Measurements from ENCODE around the gene MGAM2.

The MGAM2 gene

DNA sequence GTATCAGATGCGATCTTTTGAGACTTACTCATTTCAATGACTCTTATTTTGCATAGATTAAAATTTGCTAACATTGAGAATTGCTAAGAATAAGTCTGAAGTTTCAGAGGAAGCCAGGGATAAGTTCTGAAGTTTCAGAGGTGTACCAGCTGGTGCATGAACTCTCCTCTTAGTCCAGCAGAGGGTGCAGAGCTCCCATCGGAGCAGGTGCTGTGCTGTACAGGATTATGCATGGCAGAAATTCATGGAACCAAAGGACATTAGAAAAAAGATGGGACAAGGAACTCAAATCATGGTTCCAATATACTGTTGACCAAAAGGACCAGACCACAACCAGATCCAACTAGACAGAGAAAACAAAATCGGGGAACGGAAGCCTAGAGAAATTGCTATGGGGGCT is 41.9 kb downstream of the MGAM2 start:
- Histone ChIP-seq H3K4me3 (ENCODE audit: low read length) (no peak overlapping the region), H3K27me3 (ENCODE audit: control insufficient read depth, insufficient read depth, low read length) (no peaks in the 10 kb centered on the region), H3K9me3 (ENCODE audit: control insufficient read depth, low read length) (no peaks in the 10 kb centered on the region), H3K9ac (ENCODE audit: low read length) (no peak overlapping the region), H3K4me1 (ENCODE audit: control insufficient read depth, insufficient read depth, low read length) (peaks cover 16% of the 10 kb centered on the region), H3K36me3 (ENCODE audit: control insufficient read depth, insufficient read depth, low read length) (no peaks in the 10 kb centered on the region)

DNA sequence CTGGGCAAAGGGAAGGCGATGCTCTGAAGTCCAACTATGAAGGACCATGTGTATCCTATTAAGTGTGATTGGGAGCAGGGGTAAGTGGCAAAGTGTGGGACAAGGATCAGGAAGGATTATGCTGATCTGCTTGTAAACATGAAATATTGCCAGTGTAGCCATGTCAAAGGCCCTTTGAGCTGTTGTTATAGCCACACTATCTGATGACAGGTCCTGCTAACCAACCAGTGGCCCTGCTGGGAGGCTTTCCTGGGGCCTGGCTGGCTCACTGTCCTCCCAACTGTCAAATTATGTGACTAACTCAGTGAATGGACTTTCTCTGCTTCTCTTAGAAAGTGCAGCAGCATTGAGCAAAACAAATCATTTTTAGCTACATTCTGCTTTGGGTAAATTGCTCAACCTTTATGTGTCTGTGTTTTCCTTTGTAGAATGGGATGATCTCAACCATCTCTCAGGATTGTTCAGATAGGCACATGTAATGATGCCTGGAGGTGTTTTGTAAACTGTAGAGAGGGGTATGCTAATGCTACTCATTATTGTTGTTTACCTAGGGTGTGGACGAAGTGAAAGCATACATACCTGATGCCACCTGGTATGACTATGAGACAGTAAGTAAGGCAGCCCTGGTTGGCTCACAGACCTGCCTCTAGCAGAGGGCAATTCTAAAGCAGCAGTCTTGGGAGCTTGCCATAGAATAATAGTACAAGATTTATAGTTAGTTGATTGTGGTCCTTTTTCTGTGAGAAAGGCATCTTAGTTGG is 47.4 kb downstream of the MGAM2 start:
- Histone ChIP-seq H3K27me3 (ENCODE audit: control insufficient read depth, insufficient read depth, low read length) (no peaks in the 10 kb centered on the region), H3K9me3 (ENCODE audit: control insufficient read depth, low read length) (no peaks in the 10 kb centered on the region), H3K4me1 (ENCODE audit: control insufficient read depth, insufficient read depth, low read length) (peaks cover 6% of the 10 kb centered on the region), H3K36me3 (ENCODE audit: control insufficient read depth, insufficient read depth, low read length) (no peaks in the 10 kb centered on the region), H3K9ac (ENCODE audit: low read length) (no peak overlapping the region), H3K4me3 (ENCODE audit: low read length) (no peak overlapping the region)

DNA sequence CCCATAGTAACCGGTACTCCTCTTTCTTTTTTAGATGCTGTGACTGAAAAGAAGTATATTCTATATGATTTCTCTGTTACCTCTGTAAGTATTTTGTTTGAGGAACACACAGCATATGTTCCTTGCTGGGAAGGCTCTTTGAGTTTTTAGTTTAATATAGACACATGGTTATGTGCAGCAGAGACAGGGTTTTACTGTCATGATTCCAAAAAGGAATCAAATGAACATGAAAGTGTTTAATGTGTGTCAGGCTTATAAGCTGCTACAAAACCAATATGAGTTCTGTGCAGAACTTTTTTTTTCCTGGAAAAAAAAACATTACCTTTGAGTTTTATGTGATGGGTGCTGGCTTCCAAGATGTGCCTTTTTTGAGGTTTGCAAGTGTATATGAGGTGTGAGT is 50.4 kb downstream of the MGAM2 start:
- H3K9me3 ChIP-seq (ENCODE audit: control insufficient read depth, low read length): no peaks in the 10 kb centered on the region
- no peaks in the 10 kb centered on the region for H3K36me3 ChIP-seq (ENCODE audit: control insufficient read depth, insufficient read depth, low read length)
- H3K4me3 ChIP-seq (ENCODE audit: low read length): no peak overlapping the region
- H3K4me1 ChIP-seq (ENCODE audit: control insufficient read depth, insufficient read depth, low read length): peaks cover 6% of the 10 kb centered on the region
- H3K9ac ChIP-seq (ENCODE audit: low read length): no peak overlapping the region
- no peaks in the 10 kb centered on the region for H3K27me3 ChIP-seq (ENCODE audit: control insufficient read depth, insufficient read depth, low read length)

DNA sequence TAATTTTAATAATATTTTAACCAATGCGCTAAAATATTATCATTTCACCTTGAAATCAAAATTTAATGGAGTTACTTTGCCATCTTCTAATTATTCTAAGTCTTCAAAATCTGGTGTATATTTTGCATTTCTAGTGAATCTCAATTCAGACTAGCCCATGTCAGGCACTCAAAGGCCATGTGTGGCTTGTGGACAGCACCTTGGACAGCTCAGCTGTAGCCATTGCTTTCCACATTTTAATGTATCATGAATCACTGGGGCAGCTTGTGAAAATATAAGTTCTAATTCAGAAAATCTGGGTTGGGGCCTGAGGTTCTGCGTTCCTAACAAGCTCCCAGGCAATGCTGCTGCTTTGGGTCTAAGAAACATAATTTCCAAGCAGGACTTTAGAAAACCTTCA is 57.2 kb downstream of the MGAM2 start:
- no peaks in the 10 kb centered on the region for H3K36me3 ChIP-seq (ENCODE audit: control insufficient read depth, insufficient read depth, low read length)
- H3K4me1 ChIP-seq (ENCODE audit: control insufficient read depth, insufficient read depth, low read length): no peaks in the 10 kb centered on the region

DNA sequence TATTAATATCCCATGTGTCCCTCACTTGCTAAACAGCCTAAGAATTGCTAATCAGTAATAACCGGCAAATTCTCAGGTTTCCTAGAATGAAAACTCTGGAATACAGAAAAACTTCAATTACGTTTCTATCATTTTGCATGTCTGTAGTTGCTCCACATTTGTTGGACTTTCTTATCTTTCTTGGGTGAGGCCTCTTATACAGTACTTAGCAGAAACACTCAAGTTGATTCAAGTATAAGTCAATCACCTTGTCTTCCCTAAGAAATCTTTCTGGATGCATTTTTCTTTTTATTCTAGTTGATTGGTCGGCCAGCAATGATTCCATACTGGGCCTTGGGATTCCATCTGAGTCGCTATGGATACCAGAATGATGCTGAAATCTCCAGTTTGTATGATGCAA is 61.4 kb downstream of the MGAM2 start:
- Histone ChIP-seq H3K9me3 (ENCODE audit: control insufficient read depth, low read length) (no peaks in the 10 kb centered on the region), H3K4me3 (ENCODE audit: low read length) (no peak overlapping the region), H3K9ac (ENCODE audit: low read length) (no peak overlapping the region), H3K36me3 (ENCODE audit: control insufficient read depth, insufficient read depth, low read length) (no peaks in the 10 kb centered on the region), H3K27me3 (ENCODE audit: control insufficient read depth, insufficient read depth, low read length) (no peaks in the 10 kb centered on the region), H3K4me1 (ENCODE audit: control insufficient read depth, insufficient read depth, low read length) (no peaks in the 10 kb centered on the region)

More for the DNA sequence above, 57.2 kb downstream of the MGAM2 start:
- Histone ChIP-seq H3K27me3 (ENCODE audit: control insufficient read depth, insufficient read depth, low read length) (no peaks in the 10 kb centered on the region), H3K4me3 (ENCODE audit: low read length) (no peak overlapping the region), H3K9ac (ENCODE audit: low read length) (no peak overlapping the region), H3K9me3 (ENCODE audit: control insufficient read depth, low read length) (no peaks in the 10 kb centered on the region)

DNA sequence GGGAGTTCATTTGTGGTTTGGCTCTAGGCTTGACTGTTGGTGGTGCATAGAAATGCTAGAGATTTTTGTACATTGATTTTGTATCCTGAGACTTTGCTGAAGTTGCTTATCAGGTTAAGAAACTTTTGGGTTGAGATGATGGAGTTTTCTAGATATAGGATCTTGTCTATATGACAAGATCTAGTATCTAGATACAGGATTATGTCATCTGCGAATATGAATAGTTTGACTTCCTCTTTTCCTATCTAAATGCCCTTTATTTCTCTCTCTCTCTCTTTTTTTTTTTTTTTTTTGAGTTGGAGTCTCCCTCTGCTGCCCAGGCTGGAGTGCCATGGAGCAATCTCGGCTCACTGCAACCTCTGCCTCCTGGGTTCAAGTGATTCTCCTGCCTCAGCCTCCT is 62.9 kb downstream of the MGAM2 start:
- Histone ChIP-seq H3K9ac (ENCODE audit: low read length) (no peak overlapping the region), H3K27me3 (ENCODE audit: control insufficient read depth, insufficient read depth, low read length) (no peaks in the 10 kb centered on the region), H3K4me1 (ENCODE audit: control insufficient read depth, insufficient read depth, low read length) (no peaks in the 10 kb centered on the region), H3K36me3 (ENCODE audit: control insufficient read depth, insufficient read depth, low read length) (no peaks in the 10 kb centered on the region), H3K4me3 (ENCODE audit: low read length) (no peak overlapping the region), H3K9me3 (ENCODE audit: control insufficient read depth, low read length) (no peaks in the 10 kb centered on the region)

DNA sequence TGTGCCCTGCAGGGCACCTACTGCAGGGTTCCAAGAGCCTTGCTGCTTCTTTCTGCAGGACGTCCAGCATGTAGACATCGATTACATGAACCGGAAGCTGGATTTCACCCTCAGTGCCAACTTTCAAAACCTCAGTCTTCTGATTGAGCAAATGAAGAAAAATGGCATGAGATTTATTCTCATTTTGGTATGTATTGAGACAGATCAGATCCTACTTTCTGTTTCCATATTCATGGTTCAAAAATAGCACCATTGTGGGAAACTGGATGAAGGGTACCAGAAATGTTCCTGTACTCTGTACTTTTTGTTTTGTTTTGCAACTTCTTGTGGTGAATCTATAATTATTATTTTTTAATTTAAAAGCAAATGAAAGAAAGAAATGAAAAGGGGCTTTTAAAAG is 64.1 kb downstream of the MGAM2 start:
- H3K9ac ChIP-seq (ENCODE audit: low read length): no peak overlapping the region
- no peak overlapping the region for H3K4me3 ChIP-seq (ENCODE audit: low read length)
- no peaks in the 10 kb centered on the region for H3K27me3 ChIP-seq (ENCODE audit: control insufficient read depth, insufficient read depth, low read length)
- H3K9me3 ChIP-seq (ENCODE audit: control insufficient read depth, low read length): no peaks in the 10 kb centered on the region
- H3K4me1 ChIP-seq (ENCODE audit: control insufficient read depth, insufficient read depth, low read length): no peaks in the 10 kb centered on the region
- no peaks in the 10 kb centered on the region for H3K36me3 ChIP-seq (ENCODE audit: control insufficient read depth, insufficient read depth, low read length)

DNA sequence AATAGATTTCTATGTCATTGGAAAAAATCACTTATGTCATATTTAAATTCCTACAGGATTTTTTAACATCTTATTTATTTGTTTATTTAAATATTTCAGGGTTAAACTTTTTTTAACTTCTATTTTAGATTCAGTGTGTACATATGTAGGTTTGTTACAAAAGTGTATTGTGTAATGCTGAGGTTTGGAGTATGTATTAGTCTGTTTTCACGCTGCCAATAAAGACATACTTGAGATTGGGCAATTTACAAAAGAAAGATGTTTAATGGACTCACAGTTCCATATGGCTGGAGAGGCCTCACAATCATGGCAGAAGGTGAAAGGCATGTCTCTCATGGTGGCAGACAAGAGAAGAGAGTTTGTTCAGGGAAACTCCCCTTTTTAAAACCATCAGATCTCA is 65.4 kb downstream of the MGAM2 start:
- no peaks in the 10 kb centered on the region for H3K27me3 ChIP-seq (ENCODE audit: control insufficient read depth, insufficient read depth, low read length)
- H3K9ac ChIP-seq (ENCODE audit: low read length): no peak overlapping the region
- no peaks in the 10 kb centered on the region for H3K9me3 ChIP-seq (ENCODE audit: control insufficient read depth, low read length)
- H3K4me3 ChIP-seq (ENCODE audit: low read length): no peak overlapping the region
- no peaks in the 10 kb centered on the region for H3K4me1 ChIP-seq (ENCODE audit: control insufficient read depth, insufficient read depth, low read length)
- no peaks in the 10 kb centered on the region for H3K36me3 ChIP-seq (ENCODE audit: control insufficient read depth, insufficient read depth, low read length)

DNA sequence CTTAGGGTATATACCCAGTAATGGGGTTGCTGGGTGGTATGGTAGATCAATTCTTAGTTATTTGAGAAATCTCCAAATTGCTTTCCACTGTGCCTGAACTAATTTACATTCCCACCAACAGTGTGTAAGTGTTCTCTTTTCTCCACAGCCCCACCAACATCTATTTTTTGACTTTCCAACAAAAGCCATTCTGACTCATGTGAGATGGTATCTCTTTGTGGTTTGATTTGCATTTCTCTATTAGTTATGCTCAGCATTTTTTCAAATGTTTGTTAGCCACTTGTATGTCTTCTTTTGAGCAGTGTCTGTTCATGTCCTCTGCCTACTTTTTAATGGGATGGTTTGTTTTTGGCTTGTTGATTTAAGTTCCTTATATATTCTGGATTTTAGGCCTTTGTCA is 66.4 kb downstream of the MGAM2 start:
- H3K36me3 ChIP-seq (ENCODE audit: control insufficient read depth, insufficient read depth, low read length): no peaks in the 10 kb centered on the region
- H3K4me1 ChIP-seq (ENCODE audit: control insufficient read depth, insufficient read depth, low read length): no peaks in the 10 kb centered on the region
- H3K4me3 ChIP-seq (ENCODE audit: low read length): no peak overlapping the region
- no peaks in the 10 kb centered on the region for H3K27me3 ChIP-seq (ENCODE audit: control insufficient read depth, insufficient read depth, low read length)
- H3K9me3 ChIP-seq (ENCODE audit: control insufficient read depth, low read length): no peaks in the 10 kb centered on the region
- no peak overlapping the region for H3K9ac ChIP-seq (ENCODE audit: low read length)

DNA sequence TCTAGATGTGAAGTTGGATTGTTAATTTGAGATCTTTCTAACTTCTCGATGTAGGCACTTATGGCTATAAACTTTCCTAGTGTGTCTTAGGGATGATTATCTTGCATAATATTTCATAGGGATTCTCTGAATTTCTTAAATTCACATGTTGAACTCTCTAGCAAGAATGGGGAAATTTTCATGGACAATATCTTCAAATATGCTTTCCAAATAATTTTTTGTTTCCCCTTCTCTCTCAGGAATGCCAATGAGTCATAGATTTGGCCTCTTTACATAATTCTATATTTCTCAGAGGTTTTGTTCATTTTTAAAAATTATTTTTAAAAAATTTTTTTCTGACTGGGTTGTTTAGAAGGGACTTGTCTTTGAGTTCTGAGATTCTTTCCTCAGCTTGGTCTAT is 68.9 kb downstream of the MGAM2 start:
- Histone ChIP-seq H3K9ac (ENCODE audit: low read length) (no peak overlapping the region), H3K9me3 (ENCODE audit: control insufficient read depth, low read length) (no peaks in the 10 kb centered on the region), H3K36me3 (ENCODE audit: control insufficient read depth, insufficient read depth, low read length) (no peaks in the 10 kb centered on the region), H3K4me3 (ENCODE audit: low read length) (no peak overlapping the region), H3K27me3 (ENCODE audit: control insufficient read depth, insufficient read depth, low read length) (no peaks in the 10 kb centered on the region), H3K4me1 (ENCODE audit: control insufficient read depth, insufficient read depth, low read length) (no peaks in the 10 kb centered on the region)

DNA sequence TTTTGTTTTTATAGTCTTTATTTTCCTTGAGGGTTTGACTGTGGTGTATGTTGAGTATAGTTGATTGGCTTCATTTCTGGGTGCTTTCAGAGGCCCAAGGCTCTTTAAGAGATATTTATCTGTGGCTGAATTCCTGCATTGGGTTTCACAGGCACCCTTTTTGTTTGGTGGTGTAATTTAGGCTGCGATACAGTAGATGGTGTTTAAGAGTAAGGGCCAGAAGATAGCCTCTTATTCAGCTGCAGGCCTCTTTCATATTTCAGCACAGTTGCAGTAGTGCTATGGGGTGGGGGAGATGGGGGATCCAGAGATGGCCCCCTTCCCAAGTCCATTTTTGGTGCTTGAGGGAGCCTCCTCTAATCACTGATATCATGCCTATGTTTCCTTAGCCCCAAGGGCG is 69.7 kb downstream of the MGAM2 start:
- H3K4me1 ChIP-seq (ENCODE audit: control insufficient read depth, insufficient read depth, low read length): no peaks in the 10 kb centered on the region
- H3K9ac ChIP-seq (ENCODE audit: low read length): no peak overlapping the region
- no peaks in the 10 kb centered on the region for H3K9me3 ChIP-seq (ENCODE audit: control insufficient read depth, low read length)
- no peaks in the 10 kb centered on the region for H3K27me3 ChIP-seq (ENCODE audit: control insufficient read depth, insufficient read depth, low read length)
- no peaks in the 10 kb centered on the region for H3K36me3 ChIP-seq (ENCODE audit: control insufficient read depth, insufficient read depth, low read length)
- H3K4me3 ChIP-seq (ENCODE audit: low read length): no peak overlapping the region

DNA sequence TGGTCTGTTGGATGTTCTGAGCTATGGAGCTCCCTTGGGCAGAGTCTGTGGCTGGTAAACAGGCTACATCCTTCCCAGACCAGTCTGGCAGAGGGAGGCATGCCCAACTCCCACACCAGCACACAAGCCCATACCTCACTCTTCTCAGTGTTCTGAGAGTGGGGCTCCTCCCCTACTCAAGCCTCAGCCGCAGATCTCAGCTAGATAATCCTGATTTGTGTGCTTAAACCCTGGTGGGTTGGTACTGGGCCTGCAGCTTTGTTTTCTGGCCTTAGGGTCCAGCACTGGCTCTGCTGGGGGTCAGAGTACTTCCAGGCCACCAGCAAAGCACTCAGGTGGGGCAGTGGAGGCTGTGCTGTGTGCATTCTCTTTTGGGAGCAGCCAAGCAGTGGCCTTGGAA is 70.4 kb downstream of the MGAM2 start:
- Histone ChIP-seq H3K9me3 (ENCODE audit: control insufficient read depth, low read length) (no peaks in the 10 kb centered on the region), H3K4me3 (ENCODE audit: low read length) (no peak overlapping the region), H3K9ac (ENCODE audit: low read length) (no peak overlapping the region), H3K36me3 (ENCODE audit: control insufficient read depth, insufficient read depth, low read length) (no peaks in the 10 kb centered on the region), H3K4me1 (ENCODE audit: control insufficient read depth, insufficient read depth, low read length) (no peaks in the 10 kb centered on the region), H3K27me3 (ENCODE audit: control insufficient read depth, insufficient read depth, low read length) (no peaks in the 10 kb centered on the region)

DNA sequence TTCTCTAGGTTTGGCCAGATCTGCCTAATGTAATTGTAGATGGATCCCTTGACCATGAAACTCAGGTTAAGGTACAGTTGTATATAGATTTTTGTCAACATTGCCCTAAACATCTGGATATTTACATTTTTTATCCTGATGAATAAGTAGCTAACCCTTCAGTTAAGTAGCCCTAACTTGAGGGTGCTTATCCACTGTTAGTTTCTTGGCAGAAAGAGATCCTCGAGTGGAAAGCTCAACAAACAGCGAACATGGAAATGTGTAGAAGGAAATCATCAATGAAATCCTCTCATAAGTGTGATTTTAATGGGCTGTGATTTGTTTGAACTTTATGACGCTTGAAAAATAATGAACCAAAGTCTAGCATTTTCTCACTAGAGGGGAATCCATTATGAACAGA is 73.6 kb downstream of the MGAM2 start:
- H3K4me3 ChIP-seq (ENCODE audit: low read length): no peak overlapping the region
- H3K36me3 ChIP-seq (ENCODE audit: control insufficient read depth, insufficient read depth, low read length): no peaks in the 10 kb centered on the region
- no peaks in the 10 kb centered on the region for H3K9me3 ChIP-seq (ENCODE audit: control insufficient read depth, low read length)
- H3K9ac ChIP-seq (ENCODE audit: low read length): no peak overlapping the region
- no peaks in the 10 kb centered on the region for H3K27me3 ChIP-seq (ENCODE audit: control insufficient read depth, insufficient read depth, low read length)
- no peaks in the 10 kb centered on the region for H3K4me1 ChIP-seq (ENCODE audit: control insufficient read depth, insufficient read depth, low read length)

Data from mucosa of stomach (tissue), 1 donor.